Measurements from ENCODE around the gene HMX1. TPM values are rescaled to one million over a fixed set of nuclear protein-coding genes. Genes with fewer than 3 reads are reported as not detected.

Gene HMX1
- total RNA-seq, 2 experiments from 2014 or later, result not detected

DNA sequence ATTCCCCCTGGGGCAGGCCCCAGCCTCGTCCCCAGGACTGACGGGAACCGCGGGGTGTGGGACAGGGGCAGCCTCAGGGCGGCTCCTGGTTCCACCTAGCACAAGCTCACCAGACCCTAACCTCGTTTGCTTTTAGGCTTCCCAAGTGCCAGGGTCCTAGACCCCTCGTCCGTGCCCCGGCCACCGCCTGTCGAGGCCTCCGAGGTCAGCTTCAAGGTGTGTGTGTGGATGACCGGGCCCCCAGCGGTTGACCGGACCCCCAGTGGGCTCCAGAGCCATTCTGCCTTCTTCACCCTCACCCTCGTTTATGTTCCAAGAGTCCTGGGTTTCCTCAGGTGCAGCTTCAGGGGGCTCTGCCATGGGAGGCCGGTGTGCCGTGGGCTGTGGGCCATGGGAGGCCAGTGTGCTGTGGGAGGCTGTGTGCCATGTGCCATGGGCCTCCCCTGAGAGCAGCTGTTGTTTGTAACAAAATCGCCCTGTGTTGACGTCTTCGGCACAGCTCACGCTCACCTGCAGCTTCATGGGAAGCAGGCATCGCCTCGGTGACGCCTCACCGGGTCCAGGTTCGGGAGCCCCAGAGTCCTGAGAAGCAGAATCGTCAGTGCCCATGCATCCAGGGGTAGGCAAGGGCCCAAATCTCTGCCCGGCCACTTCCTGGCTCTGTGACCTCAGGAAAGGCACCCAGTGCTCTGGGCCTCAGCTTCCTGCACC lies 43.0 kb upstream of the HMX1 start:
- ATAC-seq, result no peak
- Mint-ChIP-seq H3K27me3 (peaks cover under 1% of the 10 kb centered on the region), H3K36me3 (ENCODE audit: low read depth) (no peaks in the 10 kb centered on the region), H3K4me3 (no peak overlapping the region), H3K27ac (no peak overlapping the region), H3K9me3 (ENCODE audit: low read depth) (no peaks in the 10 kb centered on the region), H3K4me1 (no peaks in the 10 kb centered on the region)
- intact Hi-C loops (cut with DNase I, micrococcal nuclease), result loop anchor here in 1 of 2 experiments (10.0 kb wide), 1 partner anchor 310 kb away; no protein-coding TSS in a partner anchor
- DNase-seq, result no peak
- POLR2A ChIA-PET, result no interaction called here
- CTCF ChIA-PET, result no interaction called here

DNA sequence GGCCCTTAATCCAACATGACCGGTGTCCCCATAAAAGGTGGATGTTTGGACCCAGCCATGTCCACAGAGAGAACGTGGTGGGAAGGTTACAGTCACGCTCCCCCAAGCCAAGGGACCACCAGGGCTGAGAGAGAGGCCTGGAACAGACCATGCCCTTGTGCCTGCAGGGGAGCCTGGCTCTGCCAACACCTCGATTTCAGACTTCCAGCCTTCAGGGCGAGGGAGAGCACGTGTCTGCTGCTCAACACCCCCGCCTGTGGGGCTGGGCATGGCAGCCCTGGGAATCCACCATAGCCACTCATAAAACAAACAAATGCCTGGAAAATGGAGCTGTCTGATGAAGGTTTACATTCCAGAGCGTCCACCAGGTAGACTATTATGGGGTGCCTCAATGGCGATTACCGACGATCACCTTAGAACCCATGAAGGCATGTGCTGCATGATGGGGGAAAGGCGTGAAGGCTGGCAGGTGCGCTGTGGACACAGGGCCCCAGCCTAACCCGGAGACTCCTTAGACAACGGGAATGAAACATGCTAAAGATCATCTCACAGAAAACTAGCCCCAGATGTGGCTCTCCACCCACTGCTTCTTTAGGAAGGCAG lies 42.3 kb upstream of the HMX1 start:
- ChIA-PET POLR2A (no interaction called here), CTCF (no interaction called here)
- intact Hi-C loops (cut with DNase I, micrococcal nuclease), result loop anchor here in 1 of 2 experiments (10.0 kb wide), 1 partner anchor 309 kb away; no protein-coding TSS in a partner anchor
- no peak for DNase-seq
- Mint-ChIP-seq H3K4me1 (no peaks in the 10 kb centered on the region), H3K4me3 (no peak overlapping the region), H3K36me3 (ENCODE audit: low read depth) (no peaks in the 10 kb centered on the region), H3K9me3 (ENCODE audit: low read depth) (no peaks in the 10 kb centered on the region), H3K27ac (no peak overlapping the region), H3K27me3 (no peaks in the 10 kb centered on the region)
- no peak for ATAC-seq

DNA sequence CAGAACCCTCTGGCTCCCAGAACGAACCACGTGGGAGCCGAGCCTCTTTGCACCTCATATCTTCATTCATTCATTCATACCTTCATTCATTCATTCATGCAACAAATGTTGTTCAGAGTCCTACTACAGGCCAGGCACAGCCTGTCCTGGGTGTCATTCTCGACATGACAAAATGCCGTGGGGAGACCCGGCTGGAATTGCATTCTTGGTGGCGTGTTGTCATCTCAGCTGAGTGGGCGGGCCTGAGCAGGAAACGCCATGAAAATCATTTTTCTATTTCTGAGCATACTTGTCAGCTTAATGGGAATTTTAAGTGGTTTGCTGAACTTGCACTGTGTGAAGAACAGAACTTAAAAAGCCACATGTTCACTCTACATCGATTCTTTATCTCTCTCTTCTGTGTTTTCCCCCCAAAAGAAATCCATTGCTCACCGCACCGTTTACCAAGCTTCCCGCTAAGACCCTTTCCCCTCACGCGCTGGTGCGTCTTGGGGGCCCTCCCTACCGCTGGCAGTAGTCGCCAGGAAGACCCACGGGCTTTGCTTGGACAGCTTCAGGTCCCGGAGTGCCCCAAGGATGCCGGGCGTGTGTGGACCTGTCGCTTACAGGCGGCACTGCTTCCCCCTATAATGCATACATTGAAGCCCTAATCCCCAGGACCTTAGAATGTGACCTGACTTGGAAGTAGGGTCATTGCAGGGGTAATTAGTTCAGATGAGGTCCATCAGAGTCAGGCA lies 41.6 kb upstream of the HMX1 start:
- no peak for DNase-seq
- intact Hi-C loops (cut with DNase I, micrococcal nuclease), result loop anchor here in 1 of 2 experiments (10.0 kb wide), 1 partner anchor 308 kb away; no protein-coding TSS in a partner anchor

DNA sequence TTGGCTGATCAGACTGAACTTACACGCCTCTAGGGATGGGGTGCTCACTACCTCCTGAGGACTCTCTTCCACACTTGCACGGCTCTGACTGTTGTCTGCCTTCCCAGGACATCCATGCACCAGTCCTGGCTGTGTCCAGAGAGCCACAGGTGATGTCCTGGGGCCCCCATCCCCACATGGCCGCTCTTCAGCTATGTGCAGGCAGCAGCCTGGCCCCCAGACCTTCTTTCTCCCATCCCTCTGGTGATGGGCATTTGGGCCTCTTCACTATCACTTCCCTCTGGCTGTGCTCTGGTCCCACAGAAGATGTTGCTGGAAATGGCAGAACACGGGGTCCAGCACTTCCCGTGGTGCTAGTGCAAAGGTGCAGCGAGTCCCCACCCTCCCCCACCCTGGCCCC lies 40.9 kb upstream of the HMX1 start:
- DNase-seq (no peak), ATAC-seq (no peak)
- ChIA-PET POLR2A (no interaction called here), CTCF (no interaction called here)
- H3K4me3 Mint-ChIP-seq, result no peak overlapping the region
- H3K9me3 Mint-ChIP-seq (ENCODE audit: low read depth), result no peaks in the 10 kb centered on the region
- H3K36me3 Mint-ChIP-seq (ENCODE audit: low read depth), result no peaks in the 10 kb centered on the region
- H3K4me1 Mint-ChIP-seq, result no peaks in the 10 kb centered on the region
- no peak overlapping the region for H3K27ac Mint-ChIP-seq
- H3K27me3 Mint-ChIP-seq, result no peaks in the 10 kb centered on the region
- intact Hi-C loops (cut with DNase I, micrococcal nuclease), result loop anchor here in 1 of 2 experiments (10.0 kb wide), 1 partner anchor 308 kb away; no protein-coding TSS in a partner anchor

More for the DNA sequence above, 41.6 kb upstream of the HMX1 start:
- no peak overlapping the region for H3K4me3 Mint-ChIP-seq
- CTCF ChIA-PET, result no interaction called here
- H3K9me3 Mint-ChIP-seq (ENCODE audit: low read depth), result no peaks in the 10 kb centered on the region
- H3K36me3 Mint-ChIP-seq (ENCODE audit: low read depth), result no peaks in the 10 kb centered on the region
- no peaks in the 10 kb centered on the region for H3K4me1 Mint-ChIP-seq
- POLR2A ChIA-PET, result no interaction called here
- H3K27ac Mint-ChIP-seq, result no peak overlapping the region
- no peaks in the 10 kb centered on the region for H3K27me3 Mint-ChIP-seq
- ATAC-seq, result no peak

DNA sequence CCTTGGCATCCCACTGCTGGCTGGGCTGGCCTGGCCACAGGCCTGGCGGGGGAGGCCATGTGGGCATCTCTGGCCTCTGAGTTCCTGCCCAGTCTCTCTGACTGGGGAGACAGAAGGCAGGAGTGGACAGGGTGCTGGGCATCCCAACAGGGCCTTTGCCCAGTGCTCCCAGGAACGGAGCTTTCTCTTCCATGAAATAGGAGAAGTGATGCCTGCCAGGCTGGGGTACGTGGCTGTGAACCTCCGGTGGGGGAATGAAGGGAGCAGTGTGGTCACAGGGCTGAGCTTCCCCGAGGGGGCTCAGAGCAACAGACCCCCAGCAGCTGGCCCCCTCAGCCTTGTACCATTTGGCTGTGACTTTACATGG lies 40.4 kb upstream of the HMX1 start:
- Mint-ChIP-seq H3K4me1 (no peaks in the 10 kb centered on the region), H3K9me3 (ENCODE audit: low read depth) (no peaks in the 10 kb centered on the region), H3K36me3 (ENCODE audit: low read depth) (no peaks in the 10 kb centered on the region), H3K27me3 (no peaks in the 10 kb centered on the region), H3K27ac (no peak overlapping the region), H3K4me3 (no peak overlapping the region)
- DNase-seq (no peak), ATAC-seq (no peak)
- ChIA-PET CTCF (no interaction called here), POLR2A (no interaction called here)
- intact Hi-C loops (cut with DNase I, micrococcal nuclease), result loop anchor here in 1 of 2 experiments (10.0 kb wide), 1 partner anchor 307 kb away; no protein-coding TSS in a partner anchor

DNA sequence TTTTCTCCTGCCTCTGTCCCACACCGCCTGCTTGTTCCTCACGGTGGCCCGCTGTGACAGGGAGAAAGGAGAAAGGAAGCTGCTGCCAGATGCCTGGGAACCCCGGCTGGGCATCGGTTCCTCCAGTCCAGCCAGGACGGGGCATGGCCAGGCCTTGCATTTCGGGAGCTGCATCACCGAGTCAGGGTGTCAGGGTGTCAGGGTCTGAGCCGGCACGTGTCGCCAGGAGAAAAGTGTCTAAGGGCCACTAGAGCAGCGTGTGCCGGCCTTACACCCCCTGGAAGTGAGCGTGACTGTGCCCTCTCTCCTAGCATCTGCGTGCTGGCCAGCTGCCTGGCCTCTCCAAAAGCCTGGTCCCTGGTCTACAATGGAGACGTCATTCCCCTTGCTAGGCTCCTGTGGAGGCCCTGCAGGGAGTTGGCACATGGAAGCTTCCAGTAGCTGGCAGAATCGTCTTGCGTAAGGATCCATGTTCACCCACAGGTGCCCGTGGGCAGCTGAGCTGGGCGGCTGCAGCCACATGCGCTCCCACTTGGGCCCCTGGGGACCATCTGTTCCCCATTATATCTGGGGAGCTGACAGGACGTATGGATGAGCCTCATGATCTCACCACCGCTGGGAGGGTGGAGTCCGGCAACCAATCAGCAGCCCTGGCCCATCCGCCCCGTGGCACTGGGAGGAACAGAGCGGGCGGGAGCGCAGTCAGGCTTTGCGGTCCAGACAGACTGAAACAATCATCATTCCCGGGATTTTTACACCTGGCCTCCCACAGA lies 39.9 kb upstream of the HMX1 start:
- Mint-ChIP-seq H3K4me1 (no peaks in the 10 kb centered on the region), H3K27ac (no peak overlapping the region), H3K9me3 (ENCODE audit: low read depth) (no peaks in the 10 kb centered on the region), H3K4me3 (no peak overlapping the region), H3K27me3 (no peaks in the 10 kb centered on the region), H3K36me3 (ENCODE audit: low read depth) (no peaks in the 10 kb centered on the region)
- CTCF ChIA-PET, result no interaction called here
- POLR2A ChIA-PET, result no interaction called here
- DNase-seq (no peak), ATAC-seq (no peak)
- intact Hi-C loops (cut with DNase I, micrococcal nuclease), result loop anchor here in 1 of 2 experiments (10.0 kb wide), 1 partner anchor 307 kb away; no protein-coding TSS in a partner anchor

DNA sequence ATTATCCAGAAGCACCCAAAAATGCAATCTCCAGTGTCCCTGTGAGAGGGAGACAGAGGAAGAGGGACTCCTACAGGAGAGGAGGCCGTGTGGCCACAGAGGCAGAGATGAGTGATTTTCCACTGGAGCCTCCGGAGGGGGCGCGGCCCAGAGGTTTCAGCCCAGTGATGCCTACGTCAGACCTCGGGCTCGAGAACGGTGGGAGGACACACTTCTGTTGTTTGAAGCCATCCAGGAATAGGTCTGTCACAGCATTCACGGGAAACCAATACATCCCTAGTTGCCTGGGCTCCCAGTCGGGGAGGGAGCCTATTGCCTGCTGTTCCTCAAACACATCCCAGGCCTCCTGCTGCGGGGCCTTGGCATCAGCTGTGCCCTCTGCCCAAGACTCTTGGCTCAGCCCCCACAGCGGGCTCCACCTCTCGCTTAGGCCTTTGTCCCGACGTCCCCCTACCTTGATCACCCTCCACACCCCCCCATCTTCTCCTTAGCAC lies 39.2 kb upstream of the HMX1 start:
- no peak for ATAC-seq
- no peaks in the 10 kb centered on the region for H3K9me3 Mint-ChIP-seq (ENCODE audit: low read depth)
- no peak for DNase-seq
- no peaks in the 10 kb centered on the region for H3K27me3 Mint-ChIP-seq
- no peak overlapping the region for H3K4me3 Mint-ChIP-seq
- intact Hi-C loops (cut with DNase I, micrococcal nuclease), result loop anchor here in 1 of 2 experiments (10.0 kb wide), 1 partner anchor 306 kb away; no protein-coding TSS in a partner anchor
- POLR2A ChIA-PET, result no interaction called here
- CTCF ChIA-PET, result no interaction called here
- no peaks in the 10 kb centered on the region for H3K4me1 Mint-ChIP-seq
- no peak overlapping the region for H3K27ac Mint-ChIP-seq
- H3K36me3 Mint-ChIP-seq (ENCODE audit: low read depth), result no peaks in the 10 kb centered on the region

DNA sequence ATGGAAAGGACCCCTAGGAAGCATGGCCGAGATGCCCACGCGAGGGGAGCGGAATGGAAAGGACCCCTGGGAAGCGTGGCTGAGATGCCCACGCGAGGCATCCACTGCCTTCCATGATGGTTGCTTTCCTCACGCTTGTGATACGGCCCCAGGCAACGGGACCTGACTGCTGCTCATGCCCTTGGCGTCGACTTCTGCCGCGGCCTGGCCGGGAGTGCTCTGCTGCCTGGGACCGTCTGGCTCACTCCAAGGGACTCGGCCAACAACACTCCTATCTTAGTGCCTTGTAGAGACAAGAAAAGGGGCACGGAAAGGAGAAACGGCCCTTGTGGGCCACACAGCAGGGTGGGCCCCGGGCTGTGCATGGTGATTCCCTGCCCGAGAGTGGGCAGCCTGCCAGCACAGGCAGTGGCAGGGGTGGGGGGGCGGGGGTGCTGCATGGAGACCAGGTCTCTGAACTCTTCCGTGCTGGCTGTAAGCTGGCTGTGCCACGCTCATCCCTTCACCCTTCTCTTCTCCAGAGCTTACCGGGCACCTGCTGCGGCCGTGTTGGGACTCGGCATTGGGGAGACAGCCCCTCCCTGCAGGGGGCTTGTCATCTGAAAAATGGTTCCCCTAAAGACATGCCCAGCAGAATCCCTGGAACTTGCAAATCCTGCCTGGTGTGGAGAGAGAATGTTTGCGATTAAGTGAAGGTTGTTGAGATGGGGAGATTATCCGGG lies 38.6 kb upstream of the HMX1 start:
- intact Hi-C loops (cut with DNase I, micrococcal nuclease), result loop anchor here in 1 of 2 experiments (10.0 kb wide), 1 partner anchor 305 kb away; no protein-coding TSS in a partner anchor
- H3K36me3 Mint-ChIP-seq (ENCODE audit: low read depth), result no peaks in the 10 kb centered on the region
- POLR2A ChIA-PET, result no interaction called here

DNA sequence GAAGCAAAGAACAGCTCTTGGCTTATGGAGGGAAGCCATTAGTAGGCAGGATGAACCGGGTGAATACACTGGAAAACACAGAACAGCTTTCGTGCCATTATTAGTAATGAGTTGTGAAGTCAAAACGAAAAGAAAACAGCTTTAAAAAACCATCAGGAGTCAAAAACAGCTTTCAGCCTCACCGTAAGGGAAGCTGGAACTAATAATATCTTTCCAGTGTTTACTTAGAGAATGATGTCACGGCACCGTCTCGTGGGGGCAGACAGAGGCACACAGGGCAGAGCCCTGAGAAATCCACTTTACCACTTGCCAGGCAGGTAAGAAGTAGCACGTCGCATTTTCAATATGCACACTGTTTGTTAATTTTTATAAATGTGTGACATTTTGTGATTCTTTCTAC lies 37.9 kb upstream of the HMX1 start:
- CTCF ChIA-PET, result no interaction called here
- Mint-ChIP-seq H3K4me3 (no peak overlapping the region), H3K4me1 (no peaks in the 10 kb centered on the region), H3K27ac (no peak overlapping the region), H3K9me3 (ENCODE audit: low read depth) (no peaks in the 10 kb centered on the region), H3K27me3 (no peaks in the 10 kb centered on the region), H3K36me3 (ENCODE audit: low read depth) (no peaks in the 10 kb centered on the region)
- intact Hi-C loops (cut with DNase I, micrococcal nuclease), result no loop called here
- POLR2A ChIA-PET, result no interaction called here
- DNase-seq, result no peak
- ATAC-seq, result no peak

More for the DNA sequence above, 38.6 kb upstream of the HMX1 start:
- no peaks in the 10 kb centered on the region for H3K9me3 Mint-ChIP-seq (ENCODE audit: low read depth)
- CTCF ChIA-PET, result no interaction called here
- H3K27ac Mint-ChIP-seq, result no peak overlapping the region
- no peaks in the 10 kb centered on the region for H3K27me3 Mint-ChIP-seq
- H3K4me3 Mint-ChIP-seq, result no peak overlapping the region
- no peak for ATAC-seq
- no peaks in the 10 kb centered on the region for H3K4me1 Mint-ChIP-seq
- no peak for DNase-seq

DNA sequence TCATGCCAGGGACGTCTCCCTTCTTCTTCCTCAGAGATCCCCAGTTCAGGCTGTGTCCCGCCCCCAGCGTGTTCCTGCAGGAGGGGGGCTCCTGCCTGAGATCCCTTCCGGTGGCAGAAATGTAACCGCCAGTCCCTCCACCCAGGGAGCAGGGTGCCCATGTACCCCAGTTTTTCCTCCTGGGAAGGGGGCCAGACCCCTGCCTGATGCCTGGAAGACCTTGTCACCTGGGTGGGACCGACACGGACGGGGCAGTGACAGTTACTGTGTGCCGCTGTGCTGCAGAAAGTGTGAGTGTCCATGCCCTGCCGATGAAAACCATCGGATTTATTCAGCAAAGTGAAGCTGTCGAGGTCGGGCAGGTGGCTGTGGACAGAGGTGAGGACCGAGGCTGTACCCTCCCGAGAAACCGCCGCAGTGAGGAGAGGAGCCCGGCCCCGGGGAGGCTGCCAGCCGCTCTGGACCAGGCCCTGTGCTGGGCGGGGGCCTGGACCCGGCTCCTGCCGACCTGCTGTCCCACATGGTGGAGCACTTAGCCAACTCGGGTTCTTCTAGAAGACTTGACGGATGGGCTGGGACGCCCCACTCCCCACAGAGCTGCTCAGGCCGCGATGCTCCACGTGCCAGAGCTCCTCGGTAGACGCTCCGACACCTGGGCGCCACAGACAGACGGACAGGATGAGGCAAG lies 36.7 kb upstream of the HMX1 start:
- Mint-ChIP-seq H3K27ac (no peak overlapping the region), H3K27me3 (no peaks in the 10 kb centered on the region), H3K9me3 (ENCODE audit: low read depth) (no peaks in the 10 kb centered on the region), H3K4me3 (no peak overlapping the region), H3K4me1 (no peaks in the 10 kb centered on the region), H3K36me3 (ENCODE audit: low read depth) (no peaks in the 10 kb centered on the region)
- ChIA-PET CTCF (no interaction called here), POLR2A (no interaction called here)
- no peak for ATAC-seq
- no peak for DNase-seq
- intact Hi-C loops (cut with DNase I, micrococcal nuclease), result no loop called here

Data from activated CD4-positive, alpha-beta T cell treated with anti-CD3 and anti-CD28 coated beads for 36 hours (primary cell).